Lower leg skin (tissue), 3 donors: ENCODE data around the gene TMUB2.

Experiments used
- POLR2A ChIP-seq, 2 donors: fragments of 450-650 bp; IDR thresholded peaks; one replicate each; pipeline ENCODE4 v1.6.1; 2016 to 2017; ENCODE audit warnings: antibody characterized with exemption in 2 of 2, mild to moderate bottlenecking in 1 of 2, moderate library complexity in 1 of 2
- TF ChIP-seq, protein P1 (sequence below), 3 donors: fragments of 450-650 bp; IDR thresholded peaks; one replicate each; pipeline ENCODE4 v1.5.1; 2016; ENCODE audit warnings: antibody characterized with exemption in 3 of 3, mild to moderate bottlenecking in 3 of 3, moderate library complexity in 2 of 3

DNA sequence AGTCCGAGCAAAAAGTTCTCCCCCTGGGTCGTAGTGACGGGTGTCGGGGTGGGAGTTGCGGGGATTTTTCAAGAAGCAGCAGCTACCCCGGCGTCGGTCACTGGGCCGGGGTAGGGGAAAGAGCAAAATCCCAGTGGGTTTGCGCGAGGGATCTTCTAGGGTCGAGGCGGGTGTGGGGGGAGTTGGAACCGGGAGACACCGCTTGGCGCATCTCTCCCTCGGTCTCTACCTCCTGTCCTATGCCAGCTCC is 35.0 kb downstream of the TMUB2 start:
- TF ChIP-seq, protein P1, sequence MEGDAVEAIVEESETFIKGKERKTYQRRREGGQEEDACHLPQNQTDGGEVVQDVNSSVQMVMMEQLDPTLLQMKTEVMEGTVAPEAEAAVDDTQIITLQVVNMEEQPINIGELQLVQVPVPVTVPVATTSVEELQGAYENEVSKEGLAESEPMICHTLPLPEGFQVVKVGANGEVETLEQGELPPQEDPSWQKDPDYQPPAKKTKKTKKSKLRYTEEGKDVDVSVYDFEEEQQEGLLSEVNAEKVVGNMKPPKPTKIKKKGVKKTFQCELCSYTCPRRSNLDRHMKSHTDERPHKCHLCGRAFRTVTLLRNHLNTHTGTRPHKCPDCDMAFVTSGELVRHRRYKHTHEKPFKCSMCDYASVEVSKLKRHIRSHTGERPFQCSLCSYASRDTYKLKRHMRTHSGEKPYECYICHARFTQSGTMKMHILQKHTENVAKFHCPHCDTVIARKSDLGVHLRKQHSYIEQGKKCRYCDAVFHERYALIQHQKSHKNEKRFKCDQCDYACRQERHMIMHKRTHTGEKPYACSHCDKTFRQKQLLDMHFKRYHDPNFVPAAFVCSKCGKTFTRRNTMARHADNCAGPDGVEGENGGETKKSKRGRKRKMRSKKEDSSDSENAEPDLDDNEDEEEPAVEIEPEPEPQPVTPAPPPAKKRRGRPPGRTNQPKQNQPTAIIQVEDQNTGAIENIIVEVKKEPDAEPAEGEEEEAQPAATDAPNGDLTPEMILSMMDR (IDR thresholded peaks at IDR 0.05): no peak
- TF ChIP-seq POLR2A (IDR thresholded peaks at IDR 0.05): no peak
